GM23338 (cell line): ENCODE measurements around the gene GRWD1. TPM values are rescaled to one million over a fixed set of nuclear protein-coding genes. Genes with fewer than 3 reads are reported as not detected.

Experiments used
- ATAC-seq: fragments of 200-7000 bp; cut with Tn5 transposase; 3 replicates; pipeline ENCODE4 v1.9.1; 2020
- DNase-seq: peaks from one replicate; pipeline ENCODE4 v3.0.0-alpha.2; 2015; ENCODE audit warnings: low spot score
- H2AFZ ChIP-seq: fragments of 200-600 bp; sonication (generic); 2 replicates; pipeline ENCODE4 v1.8.0; 2016; ENCODE audit warnings: antibody characterized with exemption, mild to moderate bottlenecking, moderate library complexity
- H3F3A ChIP-seq: fragments of 200-600 bp; sonication (generic); replicated peaks from 2 replicates; pipeline ENCODE4 v1.8.0; 2017; ENCODE audit warnings: antibody characterized with exemption, mixed run types, low read depth
- H3K27ac ChIP-seq: fragments of 200-600 bp; sonication (generic); 2 replicates; pipeline ENCODE4 v1.6.1; 2016; ENCODE audit warnings: low read depth
- H3K27me3 ChIP-seq: fragments of 200-600 bp; sonication (generic); 2 replicates; pipeline ENCODE4 v1.8.0; 2016; ENCODE audit warnings: mild to moderate bottlenecking, mixed run types, moderate library complexity; ENCODE audit not compliant: insufficient read depth
- H3K36me3 ChIP-seq: fragments of 200-600 bp; sonication (generic); 2 replicates; pipeline ENCODE4 v1.8.0; 2016; ENCODE audit warnings: mild to moderate bottlenecking; ENCODE audit not compliant: insufficient read depth
- H3K4me1 ChIP-seq: fragments of 200-600 bp; sonication (generic); 2 replicates; pipeline ENCODE4 v1.8.0; 2016; ENCODE audit warnings: mild to moderate bottlenecking, moderate library complexity; ENCODE audit not compliant: insufficient read depth
- H3K4me2 ChIP-seq: fragments of 200-600 bp; sonication (generic); 2 replicates; pipeline ENCODE4 v1.7.1; 2017; ENCODE audit warnings: mixed run types
- H3K4me3 ChIP-seq: fragments of 200-600 bp; sonication (generic); 2 replicates; pipeline ENCODE4 v1.6.1; 2016; ENCODE audit warnings: mixed run types
- H3K79me2 ChIP-seq: fragments of 200-600 bp; sonication (generic); replicated peaks from 2 replicates; pipeline ENCODE4 v1.8.0; 2017; ENCODE audit warnings: mild to moderate bottlenecking; ENCODE audit not compliant: insufficient read depth
- H3K9me2 ChIP-seq: fragments of 200-600 bp; sonication (generic); 2 replicates; pipeline ENCODE4 v1.8.0; 2017; ENCODE audit not compliant: insufficient read depth
- H4K20me1 ChIP-seq: fragments of 200-600 bp; sonication (generic); replicated peaks from 2 replicates; pipeline ENCODE4 v1.8.0; 2017; ENCODE audit warnings: mild to moderate bottlenecking; ENCODE audit not compliant: insufficient read depth
- H3K27ac Mint-ChIP-seq: 2 replicates; pipeline ENCODE4 v1.8.0; 2020; ENCODE audit warnings: inconsistent platforms, mild to moderate bottlenecking, moderate library complexity, mixed read lengths
- H3K27me3 Mint-ChIP-seq: 3 replicates; pipeline ENCODE4 v1.8.0; 2022; ENCODE audit warnings: low read depth, mild to moderate bottlenecking, moderate library complexity, mixed read lengths, inconsistent platforms; ENCODE audit not compliant: insufficient read depth, poor library complexity
- H3K36me3 Mint-ChIP-seq: 3 replicates; pipeline ENCODE4 v1.8.0; 2021; ENCODE audit warnings: low read depth, mild to moderate bottlenecking, inconsistent platforms, moderate library complexity, mixed read lengths
- H3K4me1 Mint-ChIP-seq: 3 replicates; pipeline ENCODE4 v1.8.0; 2020; ENCODE audit warnings: mild to moderate bottlenecking, inconsistent platforms, mixed read lengths
- H3K4me3 Mint-ChIP-seq: 3 replicates; pipeline ENCODE4 v1.8.0; 2021; ENCODE audit warnings: moderate library complexity, mild to moderate bottlenecking, inconsistent platforms, mixed read lengths
- H3K9me3 Mint-ChIP-seq: 3 replicates; pipeline ENCODE4 v1.8.0; 2020; ENCODE audit warnings: moderate library complexity, mild to moderate bottlenecking, inconsistent platforms, mixed read lengths
- CREB1 ChIP-seq: fragments of 250-450 bp; sonication (Bioruptor Pico); IDR thresholded peaks from 2 replicates; pipeline ENCODE4 v1.5.0; 2020; ENCODE audit warnings: low read depth, mild to moderate bottlenecking, moderate library complexity
- EZH2 ChIP-seq: fragments of 200-600 bp; sonication (generic); IDR thresholded peaks from one replicate; pipeline ENCODE4 v1.8.0; 2017; ENCODE audit warnings: antibody characterized with exemption, mild to moderate bottlenecking, low read depth; ENCODE audit not compliant: unreplicated experiment
- EZH2phosphoT487 ChIP-seq: fragments of 200-600 bp; sonication (generic); IDR thresholded peaks from one replicate; pipeline ENCODE4 v1.8.1; 2018; ENCODE audit warnings: antibody characterized with exemption; ENCODE audit not compliant: unreplicated experiment
- JUNB ChIP-seq: IDR thresholded peaks from one replicate; pipeline ENCODE4 v1.6.1; 2016; ENCODE audit warnings: antibody characterized with exemption; ENCODE audit not compliant: unreplicated experiment
- NANOG ChIP-seq: IDR thresholded peaks from 2 replicates; pipeline ENCODE4 v1.6.1; 2016; ENCODE audit warnings: antibody characterized with exemption, borderline replicate concordance
- POLR2AphosphoS5 ChIP-seq: IDR thresholded peaks from 2 replicates; pipeline ENCODE4 v1.6.1; 2016; ENCODE audit warnings: antibody characterized with exemption, low read depth
- STAT1 ChIP-seq: IDR thresholded peaks from one replicate; pipeline ENCODE4 v1.6.1; 2016; ENCODE audit warnings: antibody characterized with exemption; ENCODE audit not compliant: unreplicated experiment
- ZNF114 ChIP-seq: fragments of 250-450 bp; sonication (Bioruptor Pico); IDR thresholded peaks from 2 replicates; pipeline ENCODE4 v1.5.0; 2020; ENCODE audit warnings: mild to moderate bottlenecking, moderate library complexity
- ZNF331 ChIP-seq: fragments of 250-450 bp; sonication (Bioruptor Pico); IDR thresholded peaks from 2 replicates; pipeline ENCODE4 v1.5.0; 2020; ENCODE audit warnings: low read depth, mild to moderate bottlenecking, moderate library complexity
- polyA plus RNA-seq: library from polyadenylated mRNA; unstranded; fragments of >200 nt; fragmentation: Nextera tagmentation; extraction: Ambion mirVana; gene quantifications from 2 replicates; pipeline ENCODE4 v1.2.1, GENCODE V29; 2016
- total RNA-seq: library from RNA; depleted of rRNA; stranded (reverse); fragments of >200 nt; shearing (Covaris generic); gene quantifications from 2 replicates; pipeline ENCODE4 v1.2.3, GENCODE V29; 2014
- TF ChIP-seq, protein P1 (sequence below): fragments of 250-450 bp; sonication (Bioruptor Pico); IDR thresholded peaks from 2 replicates; pipeline ENCODE4 v1.5.0; 2020; ENCODE audit warnings: mild to moderate bottlenecking, moderate library complexity
- TF ChIP-seq, protein P2 (sequence below): IDR thresholded peaks from one replicate; pipeline ENCODE4 v1.6.1; 2018; ENCODE audit warnings: antibody characterized with exemption; ENCODE audit not compliant: unreplicated experiment
- TF ChIP-seq, protein P3 (sequence below), 2 experiments: fragments of 200-600 bp in 1 of 2; sonication (generic) in 1 of 2; conservative IDR thresholded peaks; 2 replicates each; pipeline versions ENCODE4 v1.5.1 to v1.6.1; 2016 to 2017; ENCODE audit warnings: antibody characterized with exemption in 2 of 2, low read depth in 2 of 2, mild to moderate bottlenecking in 2 of 2, moderate library complexity in 1 of 2

Gene GRWD1
- total and polyA plus RNA-seq, 2 experiments from 2014 or later = 23.2 to 58.0 TPM

- ATAC-seq (no peak), DNase-seq (peak; percentile 14)
- peaks cover 2% of the 10 kb centered on the region for H3K9me3 Mint-ChIP-seq
- H4K20me1 ChIP-seq = no peaks in the 10 kb centered on the region; the same call in 1 of the 2 replicates
- peaks cover 12% of the 10 kb centered on the region; the same call in 1 of the 2 replicates for H3K4me1 ChIP-seq
- no peak overlapping the region for H3K27ac ChIP-seq
- no peaks in the 10 kb centered on the region for H3K9me2 ChIP-seq
- no peak overlapping the region for H3K4me3 Mint-ChIP-seq
- H3K36me3 Mint-ChIP-seq = peaks cover 15% of the 10 kb centered on the region
- H3K36me3 ChIP-seq = no peaks in the 10 kb centered on the region
- peak overlapping the region; percentile 58; the same call in 1 of the 2 replicates for H3K27ac Mint-ChIP-seq
- H3F3A ChIP-seq = peaks cover 34% of the 10 kb centered on the region
- no peaks in the 10 kb centered on the region for H3K79me2 ChIP-seq
- H2AFZ ChIP-seq = no peak overlapping the region
- no peak overlapping the region for H3K4me3 ChIP-seq
- H3K27me3 ChIP-seq = no peaks in the 10 kb centered on the region
- H3K4me2 ChIP-seq = no peak overlapping the region
- H3K4me1 Mint-ChIP-seq = peaks cover 21% of the 10 kb centered on the region
- no peak for TF ChIP-seq POLR2AphosphoS5
- no peak for TF ChIP-seq NANOG
- no peak for TF ChIP-seq CREB1 (CRISPR knock-in tag)
- TF ChIP-seq EZH2 = no peak
- TF ChIP-seq, protein P1, sequence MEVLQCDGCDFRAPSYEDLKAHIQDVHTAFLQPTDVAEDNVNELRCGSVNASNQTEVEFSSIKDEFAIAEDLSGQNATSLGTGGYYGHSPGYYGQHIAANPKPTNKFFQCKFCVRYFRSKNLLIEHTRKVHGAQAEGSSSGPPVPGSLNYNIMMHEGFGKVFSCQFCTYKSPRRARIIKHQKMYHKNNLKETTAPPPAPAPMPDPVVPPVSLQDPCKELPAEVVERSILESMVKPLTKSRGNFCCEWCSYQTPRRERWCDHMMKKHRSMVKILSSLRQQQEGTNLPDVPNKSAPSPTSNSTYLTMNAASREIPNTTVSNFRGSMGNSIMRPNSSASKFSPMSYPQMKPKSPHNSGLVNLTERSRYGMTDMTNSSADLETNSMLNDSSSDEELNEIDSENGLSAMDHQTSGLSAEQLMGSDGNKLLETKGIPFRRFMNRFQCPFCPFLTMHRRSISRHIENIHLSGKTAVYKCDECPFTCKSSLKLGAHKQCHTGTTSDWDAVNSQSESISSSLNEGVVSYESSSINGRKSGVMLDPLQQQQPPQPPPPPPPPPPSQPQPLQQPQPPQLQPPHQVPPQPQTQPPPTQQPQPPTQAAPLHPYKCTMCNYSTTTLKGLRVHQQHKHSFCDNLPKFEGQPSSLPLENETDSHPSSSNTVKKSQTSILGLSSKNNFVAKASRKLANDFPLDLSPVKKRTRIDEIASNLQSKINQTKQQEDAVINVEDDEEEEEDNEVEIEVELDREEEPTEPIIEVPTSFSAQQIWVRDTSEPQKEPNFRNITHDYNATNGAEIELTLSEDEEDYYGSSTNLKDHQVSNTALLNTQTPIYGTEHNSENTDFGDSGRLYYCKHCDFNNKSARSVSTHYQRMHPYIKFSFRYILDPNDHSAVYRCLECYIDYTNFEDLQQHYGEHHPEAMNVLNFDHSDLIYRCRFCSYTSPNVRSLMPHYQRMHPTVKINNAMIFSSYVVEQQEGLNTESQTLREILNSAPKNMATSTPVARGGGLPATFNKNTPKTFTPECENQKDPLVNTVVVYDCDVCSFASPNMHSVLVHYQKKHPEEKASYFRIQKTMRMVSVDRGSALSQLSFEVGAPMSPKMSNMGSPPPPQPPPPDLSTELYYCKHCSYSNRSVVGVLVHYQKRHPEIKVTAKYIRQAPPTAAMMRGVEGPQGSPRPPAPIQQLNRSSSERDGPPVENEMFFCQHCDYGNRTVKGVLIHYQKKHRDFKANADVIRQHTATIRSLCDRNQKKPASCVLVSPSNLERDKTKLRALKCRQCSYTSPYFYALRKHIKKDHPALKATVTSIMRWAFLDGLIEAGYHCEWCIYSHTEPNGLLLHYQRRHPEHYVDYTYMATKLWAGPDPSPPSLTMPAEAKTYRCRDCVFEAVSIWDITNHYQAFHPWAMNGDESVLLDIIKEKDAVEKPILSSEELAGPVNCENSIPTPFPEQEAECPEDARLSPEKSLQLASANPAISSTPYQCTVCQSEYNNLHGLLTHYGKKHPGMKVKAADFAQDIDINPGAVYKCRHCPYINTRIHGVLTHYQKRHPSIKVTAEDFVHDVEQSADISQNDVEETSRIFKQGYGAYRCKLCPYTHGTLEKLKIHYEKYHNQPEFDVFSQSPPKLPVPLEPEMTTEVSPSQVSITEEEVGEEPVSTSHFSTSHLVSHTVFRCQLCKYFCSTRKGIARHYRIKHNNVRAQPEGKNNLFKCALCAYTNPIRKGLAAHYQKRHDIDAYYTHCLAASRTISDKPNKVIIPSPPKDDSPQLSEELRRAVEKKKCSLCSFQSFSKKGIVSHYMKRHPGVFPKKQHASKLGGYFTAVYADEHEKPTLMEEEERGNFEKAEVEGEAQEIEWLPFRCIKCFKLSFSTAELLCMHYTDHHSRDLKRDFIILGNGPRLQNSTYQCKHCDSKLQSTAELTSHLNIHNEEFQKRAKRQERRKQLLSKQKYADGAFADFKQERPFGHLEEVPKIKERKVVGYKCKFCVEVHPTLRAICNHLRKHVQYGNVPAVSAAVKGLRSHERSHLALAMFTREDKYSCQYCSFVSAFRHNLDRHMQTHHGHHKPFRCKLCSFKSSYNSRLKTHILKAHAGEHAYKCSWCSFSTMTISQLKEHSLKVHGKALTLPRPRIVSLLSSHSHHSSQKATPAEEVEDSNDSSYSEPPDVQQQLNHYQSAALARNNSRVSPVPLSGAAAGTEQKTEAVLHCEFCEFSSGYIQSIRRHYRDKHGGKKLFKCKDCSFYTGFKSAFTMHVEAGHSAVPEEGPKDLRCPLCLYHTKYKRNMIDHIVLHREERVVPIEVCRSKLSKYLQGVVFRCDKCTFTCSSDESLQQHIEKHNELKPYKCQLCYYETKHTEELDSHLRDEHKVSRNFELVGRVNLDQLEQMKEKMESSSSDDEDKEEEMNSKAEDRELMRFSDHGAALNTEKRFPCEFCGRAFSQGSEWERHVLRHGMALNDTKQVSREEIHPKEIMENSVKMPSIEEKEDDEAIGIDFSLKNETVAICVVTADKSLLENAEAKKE = no peak
- no peak for TF ChIP-seq EZH2phosphoT487
- TF ChIP-seq, protein P2, sequence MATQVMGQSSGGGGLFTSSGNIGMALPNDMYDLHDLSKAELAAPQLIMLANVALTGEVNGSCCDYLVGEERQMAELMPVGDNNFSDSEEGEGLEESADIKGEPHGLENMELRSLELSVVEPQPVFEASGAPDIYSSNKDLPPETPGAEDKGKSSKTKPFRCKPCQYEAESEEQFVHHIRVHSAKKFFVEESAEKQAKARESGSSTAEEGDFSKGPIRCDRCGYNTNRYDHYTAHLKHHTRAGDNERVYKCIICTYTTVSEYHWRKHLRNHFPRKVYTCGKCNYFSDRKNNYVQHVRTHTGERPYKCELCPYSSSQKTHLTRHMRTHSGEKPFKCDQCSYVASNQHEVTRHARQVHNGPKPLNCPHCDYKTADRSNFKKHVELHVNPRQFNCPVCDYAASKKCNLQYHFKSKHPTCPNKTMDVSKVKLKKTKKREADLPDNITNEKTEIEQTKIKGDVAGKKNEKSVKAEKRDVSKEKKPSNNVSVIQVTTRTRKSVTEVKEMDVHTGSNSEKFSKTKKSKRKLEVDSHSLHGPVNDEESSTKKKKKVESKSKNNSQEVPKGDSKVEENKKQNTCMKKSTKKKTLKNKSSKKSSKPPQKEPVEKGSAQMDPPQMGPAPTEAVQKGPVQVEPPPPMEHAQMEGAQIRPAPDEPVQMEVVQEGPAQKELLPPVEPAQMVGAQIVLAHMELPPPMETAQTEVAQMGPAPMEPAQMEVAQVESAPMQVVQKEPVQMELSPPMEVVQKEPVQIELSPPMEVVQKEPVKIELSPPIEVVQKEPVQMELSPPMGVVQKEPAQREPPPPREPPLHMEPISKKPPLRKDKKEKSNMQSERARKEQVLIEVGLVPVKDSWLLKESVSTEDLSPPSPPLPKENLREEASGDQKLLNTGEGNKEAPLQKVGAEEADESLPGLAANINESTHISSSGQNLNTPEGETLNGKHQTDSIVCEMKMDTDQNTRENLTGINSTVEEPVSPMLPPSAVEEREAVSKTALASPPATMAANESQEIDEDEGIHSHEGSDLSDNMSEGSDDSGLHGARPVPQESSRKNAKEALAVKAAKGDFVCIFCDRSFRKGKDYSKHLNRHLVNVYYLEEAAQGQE = no peak
- no peak for TF ChIP-seq JUNB
- no peak for TF ChIP-seq STAT1
- TF ChIP-seq ZNF114 (CRISPR knock-in tag) = no peak
- TF ChIP-seq ZNF331 (CRISPR knock-in tag) = no peak
- TF ChIP-seq, protein P3, sequence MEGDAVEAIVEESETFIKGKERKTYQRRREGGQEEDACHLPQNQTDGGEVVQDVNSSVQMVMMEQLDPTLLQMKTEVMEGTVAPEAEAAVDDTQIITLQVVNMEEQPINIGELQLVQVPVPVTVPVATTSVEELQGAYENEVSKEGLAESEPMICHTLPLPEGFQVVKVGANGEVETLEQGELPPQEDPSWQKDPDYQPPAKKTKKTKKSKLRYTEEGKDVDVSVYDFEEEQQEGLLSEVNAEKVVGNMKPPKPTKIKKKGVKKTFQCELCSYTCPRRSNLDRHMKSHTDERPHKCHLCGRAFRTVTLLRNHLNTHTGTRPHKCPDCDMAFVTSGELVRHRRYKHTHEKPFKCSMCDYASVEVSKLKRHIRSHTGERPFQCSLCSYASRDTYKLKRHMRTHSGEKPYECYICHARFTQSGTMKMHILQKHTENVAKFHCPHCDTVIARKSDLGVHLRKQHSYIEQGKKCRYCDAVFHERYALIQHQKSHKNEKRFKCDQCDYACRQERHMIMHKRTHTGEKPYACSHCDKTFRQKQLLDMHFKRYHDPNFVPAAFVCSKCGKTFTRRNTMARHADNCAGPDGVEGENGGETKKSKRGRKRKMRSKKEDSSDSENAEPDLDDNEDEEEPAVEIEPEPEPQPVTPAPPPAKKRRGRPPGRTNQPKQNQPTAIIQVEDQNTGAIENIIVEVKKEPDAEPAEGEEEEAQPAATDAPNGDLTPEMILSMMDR (conservative IDR thresholded peaks at IDR 0.05; ENCODE audit: low read depth in 2 of 2) = no peak
- peaks cover 49% of the 10 kb centered on the region for H3K27me3 Mint-ChIP-seq
Measured at GRCh38 chr19:48483301-48483700, 37.5 kb downstream of the GRWD1 start.
